HUES64 (cell line): ENCODE results near the gene SCARF2.
"Not testable (repeated sequence)": the region's sequence is repeated elsewhere in the genome, so short reads cannot be mapped to it uniquely, and the experiment has no call there.

ENCODE experiments used
- H3K27ac ChIP-seq: 2 replicates; pipeline ENCODE4 v1.7.0; 2013; ENCODE audit warnings: low read depth, low read length, inconsistent platforms
- H3K27me3 ChIP-seq: 2 replicates; pipeline ENCODE4 v1.6.1; 2013; ENCODE audit warnings: mild to moderate bottlenecking, low read length; ENCODE audit not compliant: insufficient read depth
- H3K36me3 ChIP-seq: 2 replicates; pipeline ENCODE4 v1.6.1; 2013; ENCODE audit warnings: mild to moderate bottlenecking, low read length; ENCODE audit not compliant: insufficient read depth
- H3K4me1 ChIP-seq: 2 replicates; pipeline ENCODE4 v1.6.1; 2013; ENCODE audit warnings: mild to moderate bottlenecking, low read length, moderate library complexity; ENCODE audit not compliant: insufficient read depth
- H3K4me3 ChIP-seq: 2 replicates; pipeline ENCODE4 v1.5.1; 2013; ENCODE audit warnings: mild to moderate bottlenecking, low read length, moderate library complexity
- H3K9ac ChIP-seq: 2 replicates; pipeline ENCODE4 v1.6.1; 2013; ENCODE audit warnings: mild to moderate bottlenecking, low read depth, low read length
- H3K9me3 ChIP-seq: 2 replicates; pipeline ENCODE4 v1.6.1; 2013; ENCODE audit warnings: low read depth, low read length; ENCODE audit not compliant: insufficient read depth
- WGBS: fragments of 150-250, 120-280 bp; methylation state at CpG from one replicate; pipeline ENCODE4 v1.1.7; 2013; ENCODE audit warnings: missing lambda C conversion rate; 5-methylcytosine and 5-hydroxymethylcytosine counted together

The SCARF2 gene

GRCh38 chr22:20458530-20459151 is 21.0 kb upstream of the SCARF2 start:
- H3K27ac ChIP-seq = no peak overlapping the region
- H3K9me3 ChIP-seq = no peaks in the 10 kb centered on the region
- no peaks in the 10 kb centered on the region for H3K27me3 ChIP-seq
- 0 out of 2 replicates have a peak, but pooled peaks cover 12% of the 10 kb centered on the region for H3K4me1 ChIP-seq
- WGBS = 91% methylated on average over 8 of the region's 8 CpGs
- H3K4me3 ChIP-seq = no peak overlapping the region
- H3K36me3 ChIP-seq = 0 out of 2 replicates have a peak, but pooled peaks cover 3% of the 10 kb centered on the region
- H3K9ac ChIP-seq = no peak overlapping the region

GRCh38 chr22:20457506-20458240 is 20.0 kb upstream of the SCARF2 start:
- Histone ChIP-seq H3K9ac (no peak overlapping the region), H3K27ac (no peak overlapping the region), H3K36me3 (no peaks in the 10 kb centered on the region), H3K27me3 (no peaks in the 10 kb centered on the region), H3K4me1 (0 out of 2 replicates have a peak, but pooled peaks cover 12% of the 10 kb centered on the region), H3K4me3 (no peak overlapping the region), H3K9me3 (no peaks in the 10 kb centered on the region)
- WGBS = 94% methylated on average over 15 of the region's 15 CpGs

GRCh38 chr22:20456722-20457076 is 19.1 kb upstream of the SCARF2 start:
- H3K4me1 ChIP-seq = 0 out of 2 replicates have a peak, but pooled peaks cover 12% of the 10 kb centered on the region
- no peaks in the 10 kb centered on the region for H3K27me3 ChIP-seq
- 93% methylated on average over 3 of the region's 3 CpGs for WGBS
- H3K9me3 ChIP-seq = no peaks in the 10 kb centered on the region
- H3K27ac ChIP-seq = no peak overlapping the region
- H3K9ac ChIP-seq = peak overlapping the region; percentile 14; the same call in 1 of the 2 replicates
- H3K4me3 ChIP-seq = no peak overlapping the region
- no peaks in the 10 kb centered on the region for H3K36me3 ChIP-seq

- Histone ChIP-seq H3K9ac (peak overlapping the region; percentile 14; the same call in 1 of the 2 replicates), H3K4me3 (no peak overlapping the region), H3K36me3 (no peaks in the 10 kb centered on the region), H3K4me1 (0 out of 2 replicates have a peak, but pooled peaks cover 12% of the 10 kb centered on the region), H3K27ac (no peak overlapping the region), H3K9me3 (no peaks in the 10 kb centered on the region), H3K27me3 (no peaks in the 10 kb centered on the region)
- WGBS = 13% methylated on average over 6 of the region's 6 CpGs
Measured at GRCh38 chr22:20456064-20456721, 18.6 kb upstream of the SCARF2 start.

GRCh38 chr22:20455709-20456063 is 18.1 kb upstream of the SCARF2 start:
- H3K36me3 ChIP-seq = no peaks in the 10 kb centered on the region
- H3K9me3 ChIP-seq = no peaks in the 10 kb centered on the region
- H3K27ac ChIP-seq = no peak overlapping the region
- 88% methylated on average over 8 of the region's 8 CpGs for WGBS
- no peak overlapping the region for H3K4me3 ChIP-seq
- no peak overlapping the region for H3K9ac ChIP-seq
- H3K27me3 ChIP-seq = no peaks in the 10 kb centered on the region
- H3K4me1 ChIP-seq = 0 out of 2 replicates have a peak, but pooled peaks cover 12% of the 10 kb centered on the region

- WGBS = 100% methylated on average over 2 of the region's 3 CpGs
- no peaks in the 10 kb centered on the region for H3K9me3 ChIP-seq
Measured at GRCh38 chr22:20453222-20453621, 15.6 kb upstream of the SCARF2 start.

GRCh38 chr22:20451920-20452319 is 14.3 kb upstream of the SCARF2 start:
- Histone ChIP-seq H3K27me3 (no peaks in the 10 kb centered on the region), H3K36me3 (no peaks in the 10 kb centered on the region), H3K4me1 (0 out of 2 replicates have a peak, but pooled peaks cover 4% of the 10 kb centered on the region), H3K9ac (no peak overlapping the region), H3K4me3 (no peak overlapping the region), H3K27ac (no peak overlapping the region), H3K9me3 (no peaks in the 10 kb centered on the region)
- WGBS = no CpG with 5 or more reads among the region's 2 CpGs

More at GRCh38 chr22:20453222-20453621, 15.6 kb upstream of the SCARF2 start:
- Histone ChIP-seq H3K27ac (no peak overlapping the region), H3K4me1 (0 out of 2 replicates have a peak, but pooled peaks cover 4% of the 10 kb centered on the region), H3K27me3 (no peaks in the 10 kb centered on the region), H3K9ac (no peak overlapping the region), H3K36me3 (no peaks in the 10 kb centered on the region), H3K4me3 (no peak overlapping the region)

GRCh38 chr22:20451129-20451778 is 13.6 kb upstream of the SCARF2 start:
- H3K9ac ChIP-seq, H3K36me3 ChIP-seq, H3K4me1 ChIP-seq, H3K9me3 ChIP-seq, H3K27me3 ChIP-seq, H3K4me3 ChIP-seq, H3K27ac ChIP-seq: not testable (repeated sequence)
- WGBS = 94% methylated on average over 15 of the region's 15 CpGs

- Histone ChIP-seq H3K36me3 (no peaks in the 10 kb centered on the region), H3K4me3 (no peak overlapping the region), H3K9ac (no peak overlapping the region), H3K27ac (no peak overlapping the region), H3K9me3 (no peaks in the 10 kb centered on the region), H3K4me1 (no peaks in the 10 kb centered on the region), H3K27me3 (no peaks in the 10 kb centered on the region)
- 93% methylated on average over 1 of the region's 1 CpG for whole genome bisulfite sequencing
Measured at GRCh38 chr22:20450551-20450906, 12.9 kb upstream of the SCARF2 start.

- Histone ChIP-seq H3K36me3 (no peaks in the 10 kb centered on the region), H3K27me3 (no peaks in the 10 kb centered on the region), H3K27ac (no peak overlapping the region), H3K9ac (no peak overlapping the region), H3K4me3 (no peak overlapping the region), H3K4me1 (no peaks in the 10 kb centered on the region), H3K9me3 (no peaks in the 10 kb centered on the region)
- WGBS = 95% methylated on average over 19 of the region's 19 CpGs
Measured at GRCh38 chr22:20449819-20450550, 12.4 kb upstream of the SCARF2 start.
